Putamen (tissue), 1 donor: ENCODE measurements around the gene CUL3.
A peak's percentile ranks its signal among the peaks of the same experiment; 100 is the strongest.
"Not testable (repeated sequence)": the region's sequence is repeated elsewhere in the genome, so short reads cannot be mapped to it uniquely, and the experiment has no call there.

ENCODE experiments used
- DNase-seq: peaks from one replicate; pipeline ENCODE4 v3.0.0-alpha.2; 2016; ENCODE audit warnings: low spot score

Gene CUL3

GRCh38 chr2:224543939-224544338 is 41.2 kb downstream of the CUL3 start:
- no peak for DNase-seq

- no peak for DNase-seq
Measured at GRCh38 chr2:224538561-224539138, 46.5 kb downstream of the CUL3 start.

- no peak for DNase-seq
Measured at GRCh38 chr2:224532931-224533330, 52.2 kb downstream of the CUL3 start.

GRCh38 chr2:224532441-224532840 is 52.7 kb downstream of the CUL3 start:
- DNase-seq = no peak

GRCh38 chr2:224528171-224528570 is 57.0 kb downstream of the CUL3 start:
- DNase-seq = no peak

GRCh38 chr2:224525774-224526173 is 59.4 kb downstream of the CUL3 start:
- DNase-seq = no peak

GRCh38 chr2:224524657-224525056 is 60.5 kb downstream of the CUL3 start:
- no peak for DNase-seq

GRCh38 chr2:224523626-224524577 is 61.3 kb downstream of the CUL3 start:
- no peak for DNase-seq

- DNase-seq = not testable (repeated sequence)
Measured at GRCh38 chr2:224522483-224522882, 62.7 kb downstream of the CUL3 start.

GRCh38 chr2:224520064-224520463 is 65.1 kb downstream of the CUL3 start:
- no peak for DNase-seq

- DNase-seq = no peak
Measured at GRCh38 chr2:224518806-224519580, 66.2 kb downstream of the CUL3 start.

- no peak for DNase-seq
Measured at GRCh38 chr2:224517963-224518362, 67.2 kb downstream of the CUL3 start.

GRCh38 chr2:224516393-224516792 is 68.8 kb downstream of the CUL3 start:
- DNase-seq = not testable (repeated sequence)

- no peak for DNase-seq
Measured at GRCh38 chr2:224513991-224514390, 71.2 kb downstream of the CUL3 start.

- DNase-seq = no peak
Measured at GRCh38 chr2:224507789-224508188, 77.4 kb downstream of the CUL3 start.

GRCh38 chr2:224506494-224506893 is 78.7 kb downstream of the CUL3 start:
- no peak for DNase-seq

GRCh38 chr2:224498991-224499390 is 86.2 kb downstream of the CUL3 start:
- DNase-seq = peak; percentile 3

GRCh38 chr2:224492531-224492930 is 92.6 kb downstream of the CUL3 start:
- DNase-seq = no peak

GRCh38 chr2:224487940-224488339 is 97.2 kb downstream of the CUL3 start:
- DNase-seq = not testable (repeated sequence)

GRCh38 chr2:224485081-224486014 is 99.8 kb downstream of the CUL3 start:
- DNase-seq = not testable (repeated sequence)

GRCh38 chr2:224479826-224480225 is 105.3 kb downstream of the CUL3 start:
- no peak for DNase-seq
